ENCODE data around the gene MRPL57.

DNA sequence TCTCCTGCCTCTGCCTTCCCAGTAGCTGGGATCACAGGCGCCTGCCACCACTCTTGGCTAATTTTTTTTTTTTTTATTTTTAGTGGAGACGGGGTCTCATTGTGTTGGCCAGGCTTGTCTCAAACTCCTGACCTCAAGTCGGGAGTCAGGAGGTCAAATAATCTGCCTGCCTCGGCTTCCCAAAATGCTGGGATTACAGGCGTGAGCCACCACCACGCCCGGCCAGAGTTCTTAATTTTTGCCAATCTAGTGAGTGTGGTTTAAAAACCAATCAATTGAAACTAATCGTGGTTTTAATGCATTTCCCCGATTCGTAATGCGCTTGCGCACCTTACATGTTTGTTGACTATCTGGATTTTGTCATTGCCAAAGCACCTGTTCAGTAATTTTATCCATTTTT is 37.1 kb upstream of the MRPL57 start:
- TF ChIP-seq, protein P1, sequence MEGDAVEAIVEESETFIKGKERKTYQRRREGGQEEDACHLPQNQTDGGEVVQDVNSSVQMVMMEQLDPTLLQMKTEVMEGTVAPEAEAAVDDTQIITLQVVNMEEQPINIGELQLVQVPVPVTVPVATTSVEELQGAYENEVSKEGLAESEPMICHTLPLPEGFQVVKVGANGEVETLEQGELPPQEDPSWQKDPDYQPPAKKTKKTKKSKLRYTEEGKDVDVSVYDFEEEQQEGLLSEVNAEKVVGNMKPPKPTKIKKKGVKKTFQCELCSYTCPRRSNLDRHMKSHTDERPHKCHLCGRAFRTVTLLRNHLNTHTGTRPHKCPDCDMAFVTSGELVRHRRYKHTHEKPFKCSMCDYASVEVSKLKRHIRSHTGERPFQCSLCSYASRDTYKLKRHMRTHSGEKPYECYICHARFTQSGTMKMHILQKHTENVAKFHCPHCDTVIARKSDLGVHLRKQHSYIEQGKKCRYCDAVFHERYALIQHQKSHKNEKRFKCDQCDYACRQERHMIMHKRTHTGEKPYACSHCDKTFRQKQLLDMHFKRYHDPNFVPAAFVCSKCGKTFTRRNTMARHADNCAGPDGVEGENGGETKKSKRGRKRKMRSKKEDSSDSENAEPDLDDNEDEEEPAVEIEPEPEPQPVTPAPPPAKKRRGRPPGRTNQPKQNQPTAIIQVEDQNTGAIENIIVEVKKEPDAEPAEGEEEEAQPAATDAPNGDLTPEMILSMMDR (IDR thresholded peaks at IDR 0.05) = no peak
- TF ChIP-seq POLR2AphosphoS5 (IDR thresholded peaks at IDR 0.05) (no peak), POLR2A (IDR thresholded peaks at IDR 0.05) (no peak)

Data from upper lobe of left lung (tissue), 4 donors.